GM21367 (cell line): Measurements from ENCODE around the gene ROR2.

Experiments
- ATAC-seq: cut with Tn5 transposase; IDR thresholded peaks from one replicate; pipeline ENCODE4 v1.9.1; 2021; ENCODE audit not compliant: unreplicated experiment

Gene ROR2

GRCh38 chr9:91693226-91693625 lies 256.8 kb downstream of the ROR2 start:
- ATAC-seq: no peak

DNA sequence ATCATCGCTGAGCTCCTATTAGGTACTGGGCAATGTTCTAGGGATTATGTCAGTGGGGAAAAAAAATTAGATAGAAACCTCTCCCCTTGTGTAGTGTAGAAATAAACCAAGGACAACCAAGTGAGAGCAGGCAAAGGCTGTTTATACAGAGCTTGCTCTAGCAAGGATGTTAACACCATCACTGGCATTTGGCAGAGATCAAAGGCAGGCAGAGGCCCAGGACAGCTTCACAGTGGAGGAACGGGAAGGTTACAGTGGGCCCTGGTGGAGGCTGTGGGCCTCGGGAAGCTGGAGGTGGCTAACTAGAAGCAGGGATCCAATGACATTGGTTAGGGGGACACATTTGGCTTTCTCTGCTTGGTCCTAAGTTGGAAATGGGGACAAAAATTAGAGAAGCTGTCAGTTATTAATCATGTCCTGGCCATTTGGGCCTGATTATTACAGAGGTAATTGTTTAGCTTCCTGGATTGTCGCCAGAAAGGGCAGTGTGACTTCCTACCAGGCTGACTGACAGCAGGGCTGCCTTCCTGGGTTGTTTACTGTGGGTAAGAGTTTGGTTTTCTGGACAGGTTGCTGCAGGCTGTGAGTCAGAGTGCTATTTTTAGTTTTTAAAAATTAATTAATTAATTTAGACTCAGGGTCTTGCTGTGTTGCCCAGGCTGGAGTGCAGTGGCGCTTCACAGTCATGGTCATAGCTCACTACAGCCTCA lies 259.3 kb downstream of the ROR2 start:
- ATAC-seq: no peak

DNA sequence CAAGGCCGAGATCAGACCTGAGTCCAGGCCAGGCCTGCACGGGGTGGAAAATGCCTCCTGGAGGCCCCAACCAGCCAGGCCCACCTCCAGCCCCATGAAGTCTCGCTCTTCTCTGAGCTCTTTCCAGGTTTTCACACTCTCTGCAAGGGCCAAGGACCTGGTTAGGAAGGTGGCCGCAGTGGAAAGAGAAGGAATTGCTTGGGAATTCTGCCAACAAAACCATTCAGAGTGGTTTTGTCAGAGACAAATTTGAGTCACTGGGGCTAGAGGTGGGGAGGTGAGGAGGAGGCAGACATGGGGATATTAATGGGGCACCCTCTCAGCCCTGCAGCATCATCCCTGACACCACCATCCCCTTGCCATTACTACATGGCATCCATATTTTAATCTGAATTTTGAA lies 261.0 kb downstream of the ROR2 start:
- ATAC-seq: no peak

DNA sequence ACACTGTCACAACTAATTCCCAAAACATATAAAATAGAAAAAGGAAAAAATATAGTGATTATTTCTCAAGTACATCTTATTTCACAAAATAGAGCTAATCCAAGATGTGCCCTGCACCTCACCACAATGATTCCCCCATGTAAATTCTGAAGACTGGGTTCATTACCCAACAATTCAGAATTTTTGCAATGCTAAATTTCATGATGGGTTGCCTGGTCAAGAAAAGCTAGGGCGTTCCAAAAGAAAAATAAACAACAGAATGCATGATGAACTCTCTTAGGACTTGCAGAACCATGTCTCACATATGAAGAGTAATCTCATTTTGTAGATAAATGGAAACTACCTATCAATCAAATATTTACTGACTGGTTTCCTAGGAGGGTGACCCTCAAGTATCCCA lies 266.8 kb downstream of the ROR2 start:
- no peak for ATAC-seq

GRCh38 chr9:91682806-91683205 lies 267.2 kb downstream of the ROR2 start:
- ATAC-seq: no peak

DNA sequence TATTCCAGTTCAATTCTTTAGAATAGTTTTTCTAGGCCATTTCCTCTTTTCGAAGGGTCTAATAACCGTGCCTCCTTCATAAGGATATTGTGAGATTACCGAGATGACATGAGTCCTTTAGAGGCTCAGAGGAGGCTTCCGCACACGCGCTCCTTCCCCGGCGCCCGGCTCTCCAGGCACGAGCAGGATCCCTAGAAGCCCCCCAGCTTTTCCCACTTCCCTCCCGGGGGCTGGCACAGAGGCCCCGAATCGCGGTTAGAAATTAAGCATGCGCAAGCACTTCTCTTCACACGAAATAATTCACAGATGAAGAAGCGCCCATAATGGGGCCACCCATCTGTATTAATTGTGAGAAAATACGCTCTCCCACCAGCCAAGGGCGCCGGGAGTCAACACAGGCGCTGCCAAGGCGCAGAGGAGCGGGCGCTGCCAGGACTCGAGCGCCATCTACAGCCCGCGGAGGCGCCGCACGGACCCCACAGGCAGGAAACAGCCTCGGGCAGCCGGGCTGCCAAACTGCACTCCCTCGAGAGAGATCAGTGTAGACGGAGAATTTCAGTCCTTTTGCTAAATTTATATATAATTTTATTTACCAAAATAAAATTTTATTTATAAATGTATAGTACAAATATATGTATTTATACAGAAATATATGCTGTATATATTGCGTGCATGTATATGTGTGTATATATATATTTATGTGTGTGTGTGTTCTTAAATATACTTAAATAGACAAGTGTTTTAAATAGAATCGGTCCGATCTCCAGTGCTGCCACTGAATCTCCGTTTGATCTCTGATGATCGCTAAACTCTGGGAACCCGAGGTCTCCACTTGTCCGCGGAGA lies 268.3 kb downstream of the ROR2 start:
- ATAC-seq: no peak

DNA sequence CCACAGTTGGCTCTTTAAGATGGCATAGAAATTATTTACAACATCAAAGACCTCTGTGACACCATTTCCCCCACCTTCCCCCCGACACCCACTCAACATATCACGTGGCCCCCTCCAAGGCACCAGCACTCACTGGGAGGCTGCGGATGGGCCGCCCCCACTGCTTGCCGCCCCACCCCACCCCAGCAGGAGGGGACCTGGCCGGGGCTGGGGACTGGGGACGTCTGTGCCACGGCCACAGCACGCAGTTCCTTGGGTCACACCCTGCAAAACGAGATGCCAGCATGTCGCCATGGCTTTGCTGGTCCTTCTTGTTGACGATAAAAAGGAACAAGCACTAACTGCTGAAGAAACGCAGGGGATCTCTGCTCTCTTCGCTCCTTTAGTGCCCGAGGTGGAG lies 269.0 kb downstream of the ROR2 start:
- no peak for ATAC-seq

GRCh38 chr9:91680106-91680505 lies 269.9 kb downstream of the ROR2 start:
- no peak for ATAC-seq

GRCh38 chr9:91678807-91679580 lies 271.0 kb downstream of the ROR2 start:
- ATAC-seq: no peak

DNA sequence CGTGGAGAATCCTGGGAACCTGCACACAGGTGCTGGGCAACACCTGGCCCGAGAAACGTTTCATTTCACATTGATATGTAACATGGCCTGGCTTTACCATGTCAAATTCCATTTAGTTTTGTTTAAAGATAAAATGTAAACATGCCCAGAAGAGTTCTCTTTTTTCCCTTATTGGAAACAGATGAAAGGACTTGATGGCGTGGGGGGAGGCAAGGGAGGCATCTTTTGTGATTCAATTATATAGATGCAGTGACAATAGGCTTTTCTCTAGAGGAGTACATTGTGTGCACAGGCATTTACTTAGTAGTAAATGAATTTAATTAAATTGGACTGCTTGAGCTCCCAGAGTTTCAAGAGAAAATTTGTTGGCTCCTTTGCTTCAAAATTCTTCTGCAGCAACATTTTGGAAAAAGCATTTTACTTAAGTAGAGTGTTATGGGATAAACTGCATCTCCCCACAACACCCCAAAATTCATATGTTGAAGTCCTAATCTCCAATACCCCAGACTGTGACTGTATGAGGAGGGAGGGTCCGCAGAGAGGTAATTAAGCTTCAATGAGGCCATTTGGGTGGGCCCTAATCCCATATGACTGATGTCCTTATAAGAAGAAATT lies 272.1 kb downstream of the ROR2 start:
- ATAC-seq: no peak

DNA sequence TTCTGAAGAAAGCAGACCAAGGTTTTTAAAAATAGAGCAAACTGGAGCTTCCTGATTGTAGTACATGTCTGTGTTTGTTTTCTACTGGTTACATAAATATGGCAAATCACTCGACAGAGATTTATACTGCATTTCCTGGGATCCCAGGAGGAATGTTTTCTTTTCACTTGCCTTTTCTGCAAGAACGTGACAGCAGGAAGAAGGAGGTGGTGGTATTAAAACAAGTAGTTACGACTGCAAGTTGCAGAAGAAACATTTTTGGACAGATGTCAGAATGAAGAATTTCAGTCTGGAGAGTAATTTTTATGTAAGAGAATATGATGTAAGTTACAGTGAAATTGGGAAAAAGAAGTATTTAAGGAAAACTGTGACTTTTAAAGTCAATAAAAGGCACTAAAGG lies 272.7 kb downstream of the ROR2 start:
- ATAC-seq: no peak

DNA sequence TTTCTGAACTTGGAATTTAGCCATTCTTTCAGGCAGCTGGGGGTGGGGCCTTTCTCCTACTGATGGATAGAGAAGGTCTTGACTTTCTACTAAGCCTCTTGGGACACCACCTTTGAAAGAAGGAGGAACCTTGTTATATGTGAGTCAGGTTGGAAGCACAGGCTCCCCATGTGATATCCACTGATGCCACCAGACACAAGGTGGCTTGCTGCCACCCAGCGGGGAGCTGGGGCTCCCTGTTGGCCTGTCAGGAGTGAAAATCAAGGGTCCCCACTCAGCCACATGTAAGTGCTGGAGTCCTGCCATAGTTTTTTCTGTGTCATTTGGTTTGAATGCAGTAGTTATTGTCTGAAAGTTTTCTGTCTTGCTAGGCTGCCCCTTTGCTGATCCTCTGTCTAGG lies 274.0 kb downstream of the ROR2 start:
- no peak for ATAC-seq

- ATAC-seq: no peak
Observed at GRCh38 chr9:91664663-91665062, 285.4 kb downstream of the ROR2 start.

DNA sequence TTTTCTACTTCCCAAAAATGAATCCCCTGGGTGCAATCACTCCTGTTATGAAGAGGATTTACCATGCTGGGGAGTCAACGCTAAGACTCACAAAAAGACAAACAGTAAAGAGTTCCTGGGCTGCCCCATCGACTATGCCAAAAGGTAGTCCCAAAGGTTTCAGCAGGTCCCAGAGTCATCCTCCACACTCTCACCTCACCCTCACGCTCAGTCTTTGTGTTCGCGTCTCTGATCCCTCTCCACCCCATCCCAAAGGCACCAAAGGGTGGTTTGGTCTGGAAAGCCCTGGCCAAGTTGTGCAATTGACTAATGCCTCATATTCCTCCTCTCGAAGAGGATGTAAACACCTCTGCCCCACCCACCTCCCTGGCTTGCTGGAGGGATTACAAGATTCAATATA lies 286.2 kb downstream of the ROR2 start:
- ATAC-seq: no peak

GRCh38 chr9:91661451-91661850 lies 288.6 kb downstream of the ROR2 start:
- ATAC-seq: no peak

GRCh38 chr9:91660521-91660920 lies 289.5 kb downstream of the ROR2 start:
- no peak for ATAC-seq

GRCh38 chr9:91659529-91660495 lies 290.2 kb downstream of the ROR2 start:
- ATAC-seq: no peak

- no peak for ATAC-seq
Observed at GRCh38 chr9:91658513-91659105, 291.4 kb downstream of the ROR2 start.

DNA sequence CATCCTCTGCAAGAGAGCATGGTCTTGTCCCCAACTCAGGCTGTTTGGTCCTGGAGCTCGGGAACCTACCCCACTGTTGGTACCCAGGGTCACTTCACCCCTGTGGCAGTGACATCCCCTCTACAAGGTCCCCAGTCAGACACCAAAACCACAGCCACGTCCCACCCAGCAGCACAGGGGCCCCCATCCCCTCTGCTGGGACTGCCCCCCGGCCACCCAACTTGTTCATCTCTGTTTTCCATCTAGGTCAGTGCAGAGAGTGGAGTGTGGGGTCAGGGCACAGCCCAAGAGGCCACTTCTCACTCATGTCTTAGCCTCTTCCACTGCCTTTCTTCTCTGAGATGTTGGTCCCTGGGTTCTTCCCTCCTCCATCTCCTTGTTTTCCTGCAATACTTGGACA lies 292.5 kb downstream of the ROR2 start:
- no peak for ATAC-seq

GRCh38 chr9:91655658-91656057 lies 294.4 kb downstream of the ROR2 start:
- no peak for ATAC-seq
